HG03442 (cell line): ENCODE results near the gene SDHA.
"Not testable (repeated sequence)": the region's sequence is repeated elsewhere in the genome, so short reads cannot be mapped to it uniquely, and the experiment has no call there.

ENCODE experiments used
- ATAC-seq: cut with Tn5 transposase; IDR thresholded peaks from one replicate; pipeline ENCODE4 v1.9.1; 2021; ENCODE audit warnings: mild to moderate bottlenecking, moderate library complexity; ENCODE audit not compliant: unreplicated experiment

The SDHA gene

GRCh38 chr5:251975-252374 is 33.9 kb downstream of the SDHA start:
- not testable (repeated sequence) for ATAC-seq

GRCh38 chr5:252546-252945 is 34.4 kb downstream of the SDHA start:
- ATAC-seq: no peak

DNA sequence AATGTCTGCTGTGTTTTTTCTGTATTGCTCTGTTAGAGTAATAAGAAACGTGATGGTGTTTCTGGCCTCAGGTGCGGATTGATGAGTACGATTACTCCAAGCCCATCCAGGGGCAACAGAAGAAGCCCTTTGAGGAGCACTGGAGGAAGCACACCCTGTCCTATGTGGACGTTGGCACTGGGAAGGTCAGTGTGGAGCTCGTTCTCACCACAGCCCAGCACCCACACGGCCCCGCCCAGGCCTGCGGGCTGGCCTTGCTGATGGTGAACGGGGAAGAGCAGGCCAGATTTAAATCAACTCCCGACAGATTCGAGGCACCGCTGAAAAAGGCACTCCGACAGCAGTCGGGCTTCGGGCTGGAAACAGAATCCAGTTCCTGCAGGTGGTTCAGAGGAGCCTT is 36.2 kb downstream of the SDHA start:
- ATAC-seq: not testable (repeated sequence)

- not testable (repeated sequence) for ATAC-seq
Measured at GRCh38 chr5:255116-255515, 37.0 kb downstream of the SDHA start.

- not testable (repeated sequence) for ATAC-seq
Measured at GRCh38 chr5:256347-256746, 38.2 kb downstream of the SDHA start.

GRCh38 chr5:257148-257547 is 39.0 kb downstream of the SDHA start:
- ATAC-seq: no peak

- not testable (repeated sequence) for ATAC-seq
Measured at GRCh38 chr5:263275-263974, 45.3 kb downstream of the SDHA start.

DNA sequence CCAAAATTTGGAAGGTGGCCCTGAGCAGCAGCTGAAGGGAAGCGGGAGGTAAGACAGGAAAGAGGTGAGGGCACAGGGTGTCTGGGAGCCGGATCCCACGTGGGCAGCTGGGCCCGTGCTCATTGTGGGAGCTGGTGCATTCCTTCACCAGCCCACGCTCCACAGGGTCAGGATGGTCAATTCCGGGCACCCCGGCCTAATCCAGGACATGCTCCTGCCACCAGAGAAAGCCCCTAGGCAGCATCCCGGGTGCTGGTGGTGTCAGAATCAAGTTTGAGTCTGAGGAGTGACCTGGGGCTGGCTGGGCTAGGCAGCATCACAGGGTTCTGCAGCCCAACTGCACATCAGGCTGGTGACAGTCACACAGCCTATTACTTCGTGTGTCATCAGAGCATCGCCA is 46.2 kb downstream of the SDHA start:
- no peak for ATAC-seq

GRCh38 chr5:266311-267026 is 48.3 kb downstream of the SDHA start:
- not testable (repeated sequence) for ATAC-seq

- ATAC-seq: no peak
Measured at GRCh38 chr5:267716-268115, 49.6 kb downstream of the SDHA start.

- ATAC-seq: no peak
Measured at GRCh38 chr5:270340-270739, 52.2 kb downstream of the SDHA start.

- peak; percentile 10 for ATAC-seq
Measured at GRCh38 chr5:271828-272167, 53.7 kb downstream of the SDHA start.

GRCh38 chr5:273091-273490 is 55.0 kb downstream of the SDHA start:
- not testable (repeated sequence) for ATAC-seq

DNA sequence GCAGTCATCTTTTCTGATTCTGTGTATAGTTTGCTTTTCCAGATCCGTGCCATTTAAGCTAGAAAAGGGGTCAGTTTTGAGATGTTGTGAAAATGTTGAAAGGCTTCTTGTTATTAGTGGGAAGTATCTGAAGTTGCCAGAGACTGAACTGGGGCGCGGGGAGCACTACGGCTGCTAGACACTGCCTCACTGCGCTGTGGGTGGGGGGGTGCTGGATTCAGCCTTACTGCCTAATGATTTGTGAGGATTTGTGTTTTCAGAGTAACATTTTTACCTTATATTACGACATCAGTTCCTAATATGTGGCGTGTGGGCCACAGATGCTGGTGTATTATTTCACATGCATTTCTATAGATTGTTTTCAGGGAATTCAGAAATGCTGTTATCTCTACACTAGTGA is 55.4 kb downstream of the SDHA start:
- not testable (repeated sequence) for ATAC-seq

DNA sequence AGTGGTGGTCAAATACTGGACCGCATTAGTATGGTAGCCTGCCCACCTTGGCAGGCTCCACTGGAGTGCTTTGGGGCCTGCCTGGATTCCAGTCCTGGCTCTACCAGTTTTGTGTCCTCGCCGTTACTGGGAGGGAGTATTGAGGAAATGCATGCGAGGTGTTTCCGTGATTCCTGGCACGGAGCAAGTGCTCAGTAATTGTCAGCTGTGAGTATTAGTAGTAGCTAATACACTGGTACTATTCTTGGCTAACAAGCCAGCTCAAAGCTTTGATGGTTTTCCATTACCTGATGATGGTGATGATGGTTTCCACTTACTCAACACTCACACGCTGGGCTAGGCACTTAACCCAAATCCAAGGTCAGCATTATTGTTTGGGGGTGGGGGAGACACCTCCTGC is 56.2 kb downstream of the SDHA start:
- not testable (repeated sequence) for ATAC-seq

- no peak for ATAC-seq
Measured at GRCh38 chr5:278646-279045, 60.5 kb downstream of the SDHA start.

DNA sequence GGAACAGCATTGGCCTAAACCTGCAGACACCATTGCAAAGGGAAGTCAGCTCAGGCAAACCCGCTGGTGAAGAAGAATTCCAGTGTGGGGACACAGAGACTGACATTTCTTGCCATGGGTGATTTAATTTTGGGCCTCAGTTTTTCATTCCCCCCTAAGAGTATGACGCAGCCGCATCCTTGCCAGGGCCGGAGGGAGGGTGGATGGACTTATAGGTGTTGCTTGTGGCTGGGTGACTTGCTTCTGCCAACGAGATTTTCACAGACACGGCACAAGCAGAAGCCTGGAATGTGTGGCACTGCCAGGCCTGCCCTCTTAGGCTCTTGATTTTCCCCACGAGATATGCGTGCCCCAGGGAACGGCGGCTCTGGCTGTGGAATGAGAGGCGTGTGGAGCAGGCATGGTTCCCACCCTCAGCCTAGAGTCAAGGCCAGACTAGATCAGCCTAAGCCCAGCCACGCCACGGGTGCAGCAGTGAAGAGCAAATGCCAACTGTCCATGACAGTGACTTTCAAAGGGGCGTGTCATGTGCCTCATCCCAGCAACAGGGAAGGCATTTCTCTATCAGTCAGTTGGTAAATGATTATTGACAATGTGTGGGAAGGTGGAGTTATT is 61.0 kb downstream of the SDHA start:
- ATAC-seq: not testable (repeated sequence)

- no peak for ATAC-seq
Measured at GRCh38 chr5:285991-286557, 68.0 kb downstream of the SDHA start.

DNA sequence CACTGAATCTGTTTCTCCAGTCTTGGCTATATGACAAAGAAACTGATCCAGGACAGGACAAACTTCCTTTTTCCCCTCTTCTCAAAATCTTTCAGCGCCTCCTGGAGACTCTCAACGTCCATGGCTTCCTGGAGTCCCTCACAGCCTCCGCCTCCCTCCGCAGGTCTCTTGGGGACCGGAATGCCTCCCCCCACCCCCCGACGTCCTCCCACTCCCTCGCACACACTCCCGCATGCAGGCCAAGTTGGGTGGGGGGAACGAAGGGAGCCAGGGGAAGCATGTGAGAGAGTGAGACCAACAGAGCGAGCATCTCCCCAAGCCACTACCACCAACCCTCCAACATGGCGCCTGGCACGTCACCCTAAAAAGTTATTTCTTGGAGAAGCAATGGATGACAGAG is 72.1 kb downstream of the SDHA start:
- not testable (repeated sequence) for ATAC-seq

DNA sequence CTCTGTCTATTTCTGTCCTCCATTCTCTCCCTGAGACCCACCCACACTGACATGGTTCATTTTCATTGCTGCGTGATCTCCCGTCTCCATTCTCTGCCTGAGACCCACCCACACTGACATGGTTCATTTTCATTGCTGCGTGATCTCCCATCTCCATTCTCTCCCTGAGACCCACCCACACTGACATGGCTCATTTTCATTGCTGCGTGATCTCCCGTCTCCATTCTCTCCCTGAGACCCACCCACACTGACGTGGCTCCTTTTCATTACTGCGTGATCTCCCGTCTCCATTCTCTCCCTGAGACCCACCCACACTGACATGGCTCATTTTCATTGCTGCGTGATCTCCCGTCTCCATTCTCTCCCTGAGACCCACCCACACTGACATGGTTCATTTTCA is 73.2 kb downstream of the SDHA start:
- ATAC-seq: not testable (repeated sequence)

DNA sequence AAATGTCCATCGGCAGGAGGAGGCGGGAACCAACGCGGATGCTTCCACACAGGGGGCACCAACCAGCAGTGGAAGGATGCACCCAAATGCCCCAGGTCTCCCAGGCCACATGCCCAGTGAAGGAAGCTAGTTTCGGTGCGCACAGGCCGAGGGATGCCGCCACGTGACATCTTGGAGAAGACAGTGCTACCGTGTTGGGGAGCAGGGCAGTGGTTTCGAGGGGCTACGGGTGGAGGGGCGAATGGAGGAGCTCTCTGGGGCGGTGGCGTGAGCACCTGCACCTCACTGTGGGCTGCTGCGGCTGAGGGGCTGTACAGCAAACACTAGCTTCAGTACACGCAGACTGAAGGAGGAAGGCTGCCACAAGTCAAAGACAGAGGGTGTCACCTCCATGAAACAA is 76.7 kb downstream of the SDHA start:
- not testable (repeated sequence) for ATAC-seq

DNA sequence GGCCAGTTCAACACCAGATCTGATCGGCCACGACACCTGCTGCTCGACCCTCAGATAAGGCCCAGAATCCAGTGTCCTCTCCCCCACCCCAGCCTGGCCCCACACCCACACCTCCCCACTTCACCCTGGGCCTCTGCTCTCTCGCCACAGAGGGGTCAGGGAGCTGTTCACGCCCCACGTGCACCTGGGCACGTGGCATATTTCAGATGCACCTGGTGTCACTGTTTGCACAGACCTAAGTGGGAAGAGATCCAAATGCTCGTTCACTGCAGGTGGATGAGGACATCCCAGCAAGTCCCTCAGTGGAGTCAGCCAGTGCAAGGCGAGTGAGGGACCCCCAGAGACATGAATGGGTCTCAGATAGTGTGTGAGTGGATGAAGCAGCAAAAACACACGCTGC is 78.1 kb downstream of the SDHA start:
- ATAC-seq: not testable (repeated sequence)
